NB4 (cell line): Measurements from ENCODE around the gene FZD7.

Source experiments
- CTCF ChIP-seq: IDR thresholded peaks from one replicate; pipeline ENCODE4 v1.5.1; 2012; ENCODE audit warnings: low read depth, low read length
- MYC ChIP-seq: IDR thresholded peaks from 2 replicates; pipeline ENCODE4 v1.6.1; 2011; ENCODE audit warnings: low read depth, low read length
- POLR2A ChIP-seq: IDR thresholded peaks from 2 replicates; pipeline ENCODE4 v1.6.1; 2011; ENCODE audit warnings: mild to moderate bottlenecking; ENCODE audit not compliant: insufficient read length; ENCODE audit errors: extremely low read depth

- TF ChIP-seq CTCF = no peak
- TF ChIP-seq POLR2A = no peak
- no peak for TF ChIP-seq MYC
These were observed 5.8 kb downstream of the FZD7 start for GRCh38 chr2:202039278-202040078.
